AG04449 (cell line): ENCODE measurements around the gene FBXO3.
"Not testable (repeated sequence)": the region's sequence is repeated elsewhere in the genome, so short reads cannot be mapped to it uniquely, and the experiment has no call there.

ENCODE experiments used
- CTCF ChIA-PET: fragments of 350-600 bp; formaldehyde crosslinking; extraction: SDS; loops from one replicate; lab custom pipeline; 2021; ENCODE audit warnings: antibody characterized with exemption; lab: Yijun Ruan, JAX
- POLR2A ChIA-PET: fragments of 400-600, 350-600 bp; formaldehyde crosslinking; extraction: SDS; loops from one replicate; lab custom pipeline; 2020; ENCODE audit warnings: antibody characterized with exemption, inconsistent platforms; lab: Yijun Ruan, JAX
- DNase-seq: peaks from one replicate; pipeline ENCODE4 v3.0.0-alpha.2; 2010; ENCODE audit warnings: low read depth, low spot score
- H3K4me3 ChIP-seq: 2 replicates; pipeline ENCODE4 v1.5.1; 2011; ENCODE audit warnings: low read depth, mild to moderate bottlenecking, control low read depth, low read length
- TF ChIP-seq, protein P1 (sequence below): IDR thresholded peaks from one replicate; pipeline ENCODE4 v1.5.1; 2011; ENCODE audit warnings: mild to moderate bottlenecking, moderate library complexity, low read length, control low read depth, inconsistent platforms; ENCODE audit not compliant: insufficient read depth; ENCODE audit errors: missing control alignments

Gene FBXO3

DNA sequence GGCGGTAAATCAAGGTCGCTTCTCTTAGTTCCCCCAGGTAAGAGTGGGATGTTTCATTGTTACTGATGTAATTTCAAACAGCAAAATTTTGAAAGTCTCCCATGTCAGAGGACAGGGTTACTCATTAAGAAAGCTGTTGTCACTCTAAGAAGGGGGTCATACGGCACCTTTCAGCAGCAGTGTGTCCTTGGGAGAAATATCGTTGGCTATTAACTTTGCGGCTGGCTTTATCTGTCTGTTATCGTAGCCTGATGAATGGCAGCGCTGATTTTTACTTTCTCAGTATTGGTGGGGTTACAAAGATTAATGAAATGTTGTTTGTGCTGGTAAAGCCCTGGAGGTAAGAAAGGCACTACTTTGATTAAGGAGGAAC, 27.5 kb upstream of the FBXO3 start:
- POLR2A ChIA-PET: no interaction called here
- peak overlapping the region; percentile 55; the same call in 1 of the 2 replicates for H3K4me3 ChIP-seq
- no peak for DNase-seq
- CTCF ChIA-PET: interaction anchor here (1.0 to 2.3 kb wide), 7 partner anchors 9 to 169 kb away, joined by 3 to 11 read pairs (median 7); no protein-coding TSS in a partner anchor
- TF ChIP-seq, protein P1, sequence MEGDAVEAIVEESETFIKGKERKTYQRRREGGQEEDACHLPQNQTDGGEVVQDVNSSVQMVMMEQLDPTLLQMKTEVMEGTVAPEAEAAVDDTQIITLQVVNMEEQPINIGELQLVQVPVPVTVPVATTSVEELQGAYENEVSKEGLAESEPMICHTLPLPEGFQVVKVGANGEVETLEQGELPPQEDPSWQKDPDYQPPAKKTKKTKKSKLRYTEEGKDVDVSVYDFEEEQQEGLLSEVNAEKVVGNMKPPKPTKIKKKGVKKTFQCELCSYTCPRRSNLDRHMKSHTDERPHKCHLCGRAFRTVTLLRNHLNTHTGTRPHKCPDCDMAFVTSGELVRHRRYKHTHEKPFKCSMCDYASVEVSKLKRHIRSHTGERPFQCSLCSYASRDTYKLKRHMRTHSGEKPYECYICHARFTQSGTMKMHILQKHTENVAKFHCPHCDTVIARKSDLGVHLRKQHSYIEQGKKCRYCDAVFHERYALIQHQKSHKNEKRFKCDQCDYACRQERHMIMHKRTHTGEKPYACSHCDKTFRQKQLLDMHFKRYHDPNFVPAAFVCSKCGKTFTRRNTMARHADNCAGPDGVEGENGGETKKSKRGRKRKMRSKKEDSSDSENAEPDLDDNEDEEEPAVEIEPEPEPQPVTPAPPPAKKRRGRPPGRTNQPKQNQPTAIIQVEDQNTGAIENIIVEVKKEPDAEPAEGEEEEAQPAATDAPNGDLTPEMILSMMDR: no peak

DNA sequence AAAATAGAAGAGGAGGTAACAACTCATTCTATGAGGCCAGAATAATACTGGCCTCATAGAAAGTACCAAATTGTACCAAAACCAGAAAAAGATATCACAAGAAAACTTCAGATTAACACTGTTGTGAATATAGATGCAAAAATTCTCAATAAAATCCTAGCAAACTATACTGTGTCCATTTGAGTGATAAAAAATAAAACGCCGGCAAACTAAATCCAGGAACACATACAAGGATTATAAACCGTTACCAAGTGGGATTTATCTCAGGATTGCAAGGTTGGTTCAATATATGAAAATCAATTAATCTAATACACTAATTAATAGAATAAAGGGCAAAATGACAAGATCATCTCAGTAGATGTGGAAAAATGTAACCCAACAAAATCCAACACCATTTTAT, 23.6 kb upstream of the FBXO3 start:
- TF ChIP-seq, protein P1: no peak
- DNase-seq: no peak
- ChIA-PET CTCF (interaction anchor here (4.7 kb wide), 1 partner anchor 9 kb away, joined by 37 read pairs; no protein-coding TSS in a partner anchor), POLR2A (no interaction called here)
- no peak overlapping the region for H3K4me3 ChIP-seq

GRCh38 chr11:33790040-33790439, 15.7 kb upstream of the FBXO3 start:
- no peak for DNase-seq
- CTCF ChIA-PET: interaction anchor here (1.3 to 1.7 kb wide), 2 partner anchors 16 to 20 kb away, joined by 4 to 7 read pairs; no protein-coding TSS in a partner anchor
- POLR2A ChIA-PET: no interaction called here
- TF ChIP-seq, protein P1: no peak
- no peak overlapping the region for H3K4me3 ChIP-seq

DNA sequence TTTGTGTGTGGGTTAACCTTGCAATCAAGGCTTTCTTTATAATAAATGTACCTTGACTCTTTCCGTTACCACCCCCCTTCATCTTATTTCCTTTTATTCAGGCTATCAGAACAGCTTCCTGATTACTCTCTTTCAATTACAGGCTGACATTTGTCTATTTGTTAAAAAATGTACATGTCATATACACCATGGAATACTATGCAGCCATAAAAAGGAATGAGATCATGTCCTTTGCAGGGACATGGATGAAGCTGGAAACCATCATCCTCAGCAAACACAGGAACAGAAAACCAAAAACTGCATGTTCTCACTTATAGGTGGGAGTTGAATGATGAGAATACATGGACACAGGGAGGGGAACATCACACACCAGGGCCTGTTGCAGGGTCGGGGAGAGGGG, 13.8 kb upstream of the FBXO3 start:
- H3K4me3 ChIP-seq, DNase-seq, CTCF ChIA-PET, POLR2A ChIA-PET: not testable (repeated sequence)

- ChIA-PET CTCF (interaction anchor here (1.0 to 1.2 kb wide), 2 partner anchors 20 to 21 kb away, joined by 4 to 5 read pairs; no protein-coding TSS in a partner anchor), POLR2A (no interaction called here)
- DNase-seq: no peak
- H3K4me3 ChIP-seq: no peak overlapping the region
- TF ChIP-seq, protein P1: no peak
Observed at GRCh38 chr11:33787076-33787475, 12.8 kb upstream of the FBXO3 start.

DNA sequence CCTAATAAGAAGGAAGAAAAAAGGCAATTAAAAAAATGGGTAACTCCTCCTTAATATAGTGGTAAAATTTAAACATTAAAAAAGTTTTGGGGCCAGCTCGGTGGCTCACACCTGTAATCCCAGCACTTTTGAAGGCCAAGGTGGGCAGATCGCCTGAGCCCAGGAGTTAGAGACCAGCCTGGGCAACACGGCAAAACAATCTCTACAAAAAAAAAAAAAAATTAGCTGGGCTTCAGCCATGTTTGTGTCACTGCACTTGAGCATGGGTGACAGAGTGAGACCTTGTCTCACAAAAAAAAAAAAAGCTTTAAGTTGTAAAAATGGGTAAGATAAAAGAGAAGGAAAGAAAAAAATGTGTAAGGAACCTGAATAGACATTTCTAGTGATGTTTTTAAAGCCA, 11.3 kb upstream of the FBXO3 start:
- CTCF ChIA-PET: interaction anchor here (1.2 to 12.5 kb wide), 3 partner anchors 11 to 29 kb away, joined by 3 to 116 read pairs (median 4); partner anchors contain the start of gene FBXO3
- TF ChIP-seq, protein P1: no peak
- DNase-seq: no peak
- no peak overlapping the region for H3K4me3 ChIP-seq
- POLR2A ChIA-PET: no interaction called here
